HL-60 (cell line): ENCODE results near the gene DEPDC4.

Source experiments
- GABPA ChIP-seq: IDR thresholded peaks from 2 replicates; pipeline ENCODE4 v1.6.1; 2012; ENCODE audit warnings: low read depth
- POLR2AphosphoS5 ChIP-seq: IDR thresholded peaks from 2 replicates; pipeline ENCODE4 v1.6.1; 2012; ENCODE audit warnings: low read depth
- SPI1 ChIP-seq: IDR thresholded peaks from 2 replicates; pipeline ENCODE4 v1.6.1; 2012; ENCODE audit warnings: low read depth, mild to moderate bottlenecking, borderline replicate concordance
- TF ChIP-seq, protein P1 (sequence below): IDR thresholded peaks from one replicate; pipeline ENCODE4 v1.5.1; 2011; ENCODE audit warnings: low read length, control low read depth, inconsistent platforms; ENCODE audit not compliant: insufficient read depth
- TF ChIP-seq, protein P2 (sequence below): IDR thresholded peaks from 2 replicates; pipeline ENCODE4 v1.6.1; 2012; ENCODE audit warnings: low read depth; ENCODE audit not compliant: insufficient replicate concordance

DNA sequence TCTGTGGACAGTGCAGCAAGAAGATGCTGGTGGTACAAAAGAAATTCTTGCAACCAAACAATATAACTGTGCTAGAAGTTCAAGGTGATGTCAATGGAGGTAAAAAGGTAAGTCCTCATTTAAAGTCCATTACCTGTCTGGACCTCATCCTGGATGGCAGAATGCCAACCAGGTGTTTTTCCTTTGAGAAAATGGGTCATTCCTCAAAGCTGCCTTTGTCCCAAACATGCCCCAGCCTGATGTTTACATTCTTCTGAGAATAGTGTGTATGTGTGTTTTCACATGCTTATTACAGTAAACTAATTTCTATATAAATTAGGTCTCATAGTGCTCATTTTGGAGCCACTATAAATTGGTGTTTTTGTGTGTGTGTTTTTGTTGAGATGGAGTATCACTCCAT is 41.4 kb downstream of the DEPDC4 start:
- TF ChIP-seq, protein P1, sequence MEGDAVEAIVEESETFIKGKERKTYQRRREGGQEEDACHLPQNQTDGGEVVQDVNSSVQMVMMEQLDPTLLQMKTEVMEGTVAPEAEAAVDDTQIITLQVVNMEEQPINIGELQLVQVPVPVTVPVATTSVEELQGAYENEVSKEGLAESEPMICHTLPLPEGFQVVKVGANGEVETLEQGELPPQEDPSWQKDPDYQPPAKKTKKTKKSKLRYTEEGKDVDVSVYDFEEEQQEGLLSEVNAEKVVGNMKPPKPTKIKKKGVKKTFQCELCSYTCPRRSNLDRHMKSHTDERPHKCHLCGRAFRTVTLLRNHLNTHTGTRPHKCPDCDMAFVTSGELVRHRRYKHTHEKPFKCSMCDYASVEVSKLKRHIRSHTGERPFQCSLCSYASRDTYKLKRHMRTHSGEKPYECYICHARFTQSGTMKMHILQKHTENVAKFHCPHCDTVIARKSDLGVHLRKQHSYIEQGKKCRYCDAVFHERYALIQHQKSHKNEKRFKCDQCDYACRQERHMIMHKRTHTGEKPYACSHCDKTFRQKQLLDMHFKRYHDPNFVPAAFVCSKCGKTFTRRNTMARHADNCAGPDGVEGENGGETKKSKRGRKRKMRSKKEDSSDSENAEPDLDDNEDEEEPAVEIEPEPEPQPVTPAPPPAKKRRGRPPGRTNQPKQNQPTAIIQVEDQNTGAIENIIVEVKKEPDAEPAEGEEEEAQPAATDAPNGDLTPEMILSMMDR, result no peak
- no peak for TF ChIP-seq SPI1
- TF ChIP-seq, protein P2, sequence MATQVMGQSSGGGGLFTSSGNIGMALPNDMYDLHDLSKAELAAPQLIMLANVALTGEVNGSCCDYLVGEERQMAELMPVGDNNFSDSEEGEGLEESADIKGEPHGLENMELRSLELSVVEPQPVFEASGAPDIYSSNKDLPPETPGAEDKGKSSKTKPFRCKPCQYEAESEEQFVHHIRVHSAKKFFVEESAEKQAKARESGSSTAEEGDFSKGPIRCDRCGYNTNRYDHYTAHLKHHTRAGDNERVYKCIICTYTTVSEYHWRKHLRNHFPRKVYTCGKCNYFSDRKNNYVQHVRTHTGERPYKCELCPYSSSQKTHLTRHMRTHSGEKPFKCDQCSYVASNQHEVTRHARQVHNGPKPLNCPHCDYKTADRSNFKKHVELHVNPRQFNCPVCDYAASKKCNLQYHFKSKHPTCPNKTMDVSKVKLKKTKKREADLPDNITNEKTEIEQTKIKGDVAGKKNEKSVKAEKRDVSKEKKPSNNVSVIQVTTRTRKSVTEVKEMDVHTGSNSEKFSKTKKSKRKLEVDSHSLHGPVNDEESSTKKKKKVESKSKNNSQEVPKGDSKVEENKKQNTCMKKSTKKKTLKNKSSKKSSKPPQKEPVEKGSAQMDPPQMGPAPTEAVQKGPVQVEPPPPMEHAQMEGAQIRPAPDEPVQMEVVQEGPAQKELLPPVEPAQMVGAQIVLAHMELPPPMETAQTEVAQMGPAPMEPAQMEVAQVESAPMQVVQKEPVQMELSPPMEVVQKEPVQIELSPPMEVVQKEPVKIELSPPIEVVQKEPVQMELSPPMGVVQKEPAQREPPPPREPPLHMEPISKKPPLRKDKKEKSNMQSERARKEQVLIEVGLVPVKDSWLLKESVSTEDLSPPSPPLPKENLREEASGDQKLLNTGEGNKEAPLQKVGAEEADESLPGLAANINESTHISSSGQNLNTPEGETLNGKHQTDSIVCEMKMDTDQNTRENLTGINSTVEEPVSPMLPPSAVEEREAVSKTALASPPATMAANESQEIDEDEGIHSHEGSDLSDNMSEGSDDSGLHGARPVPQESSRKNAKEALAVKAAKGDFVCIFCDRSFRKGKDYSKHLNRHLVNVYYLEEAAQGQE, result no peak
- TF ChIP-seq POLR2AphosphoS5, result no peak
- TF ChIP-seq GABPA, result no peak
